ENCODE results near the gene PDE6C.

DNA sequence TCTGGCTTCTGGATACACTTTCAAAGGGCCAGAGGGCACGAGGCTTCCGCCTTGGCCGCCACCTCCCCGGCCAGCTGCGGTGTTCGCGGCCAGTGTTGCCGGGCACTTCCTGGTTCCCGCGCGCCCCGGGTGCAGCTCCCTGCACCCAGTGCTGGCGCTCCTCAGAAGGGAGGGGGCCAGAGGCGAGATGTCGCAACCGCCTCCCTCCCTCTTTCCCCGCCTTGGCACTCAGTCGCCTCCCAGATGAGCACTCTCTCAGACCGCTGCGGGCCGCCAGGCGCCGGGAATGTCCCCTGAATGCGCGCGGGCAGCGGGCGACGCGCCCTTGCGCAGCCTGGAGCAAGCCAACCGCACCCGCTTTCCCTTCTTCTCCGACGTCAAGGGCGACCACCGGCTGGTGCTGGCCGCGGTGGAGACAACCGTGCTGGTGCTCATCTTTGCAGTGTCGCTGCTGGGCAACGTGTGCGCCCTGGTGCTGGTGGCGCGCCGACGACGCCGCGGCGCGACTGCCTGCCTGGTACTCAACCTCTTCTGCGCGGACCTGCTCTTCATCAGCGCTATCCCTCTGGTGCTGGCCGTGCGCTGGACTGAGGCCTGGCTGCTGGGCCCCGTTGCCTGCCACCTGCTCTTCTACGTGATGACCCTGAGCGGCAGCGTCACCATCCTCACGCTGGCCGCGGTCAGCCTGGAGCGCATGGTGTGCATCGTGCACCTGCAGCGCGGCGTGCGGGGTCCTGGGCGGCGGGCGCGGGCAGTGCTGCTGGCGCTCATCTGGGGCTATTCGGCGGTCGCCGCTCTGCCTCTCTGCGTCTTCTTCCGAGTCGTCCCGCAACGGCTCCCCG is 45.7 kb upstream of the PDE6C start, which contains the start of gene FFAR4:
- TF ChIP-seq, protein P1, sequence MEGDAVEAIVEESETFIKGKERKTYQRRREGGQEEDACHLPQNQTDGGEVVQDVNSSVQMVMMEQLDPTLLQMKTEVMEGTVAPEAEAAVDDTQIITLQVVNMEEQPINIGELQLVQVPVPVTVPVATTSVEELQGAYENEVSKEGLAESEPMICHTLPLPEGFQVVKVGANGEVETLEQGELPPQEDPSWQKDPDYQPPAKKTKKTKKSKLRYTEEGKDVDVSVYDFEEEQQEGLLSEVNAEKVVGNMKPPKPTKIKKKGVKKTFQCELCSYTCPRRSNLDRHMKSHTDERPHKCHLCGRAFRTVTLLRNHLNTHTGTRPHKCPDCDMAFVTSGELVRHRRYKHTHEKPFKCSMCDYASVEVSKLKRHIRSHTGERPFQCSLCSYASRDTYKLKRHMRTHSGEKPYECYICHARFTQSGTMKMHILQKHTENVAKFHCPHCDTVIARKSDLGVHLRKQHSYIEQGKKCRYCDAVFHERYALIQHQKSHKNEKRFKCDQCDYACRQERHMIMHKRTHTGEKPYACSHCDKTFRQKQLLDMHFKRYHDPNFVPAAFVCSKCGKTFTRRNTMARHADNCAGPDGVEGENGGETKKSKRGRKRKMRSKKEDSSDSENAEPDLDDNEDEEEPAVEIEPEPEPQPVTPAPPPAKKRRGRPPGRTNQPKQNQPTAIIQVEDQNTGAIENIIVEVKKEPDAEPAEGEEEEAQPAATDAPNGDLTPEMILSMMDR (IDR thresholded peaks at IDR 0.05) = no peak
- TF ChIP-seq TCF7L2 (IDR thresholded peaks at IDR 0.05; ENCODE audit: low read depth, low read length) (no peak), REST (IDR thresholded peaks at IDR 0.05; ENCODE audit: insufficient read depth in 1 of 2, low read depth in 2 of 2, low read length in 1 of 2) (no peak), POLR2AphosphoS5 (IDR thresholded peaks at IDR 0.05; ENCODE audit: low read depth, low read length) (no peak)

Measured in Panc1 (cell line).